CD4-positive, alpha-beta memory T cell (primary cell): Measurements from ENCODE around the gene CDAN1. TPM values are rescaled to one million over a fixed set of nuclear protein-coding genes. Genes with fewer than 3 reads are reported as not detected.
A peak's percentile ranks its signal among the peaks of the same experiment; 100 is the strongest.

Experiments
- CTCF ChIA-PET: fragments of 350-600 bp; sonication (Branson Sonifier 250); formaldehyde crosslinking; loops from one replicate; lab custom pipeline; 2021; ENCODE audit warnings: inconsistent platforms; ENCODE audit not compliant: partially characterized antibody; lab: Charles Lee
- POLR2A ChIA-PET: fragments of 350-600 bp; sonication (Branson Sonifier 250); formaldehyde crosslinking; loops from one replicate; lab custom pipeline; 2021; ENCODE audit not compliant: partially characterized antibody; lab: Charles Lee
- DNase-seq, 5 donors: peaks; one replicate each; pipeline versions ENCODE4 v3.0.0 to v3.0.0-alpha.2; 2020 to 2022; ENCODE audit warnings: mixed read lengths in 1 of 5
- H3K27ac ChIP-seq: one replicate; pipeline ENCODE4 v1.7.0; 2013; ENCODE audit warnings: low read depth, low read length
- H3K27me3 ChIP-seq: 2 replicates; pipeline ENCODE4 v1.7.0; 2013; ENCODE audit warnings: mild to moderate bottlenecking, low read length, moderate library complexity; ENCODE audit not compliant: insufficient read depth
- H3K36me3 ChIP-seq: 2 replicates; pipeline ENCODE4 v1.7.0; 2013; ENCODE audit warnings: mild to moderate bottlenecking, low read length, moderate library complexity; ENCODE audit not compliant: insufficient read depth
- H3K4me1 ChIP-seq: 2 replicates; pipeline ENCODE4 v1.7.0; 2013; ENCODE audit warnings: mild to moderate bottlenecking, low read length, moderate library complexity; ENCODE audit not compliant: insufficient read depth
- H3K4me3 ChIP-seq, 2 donors: one replicate each; pipeline ENCODE4 v1.7.0; 2013; ENCODE audit warnings: low read length in 2 of 2, mild to moderate bottlenecking in 1 of 2
- H3K9me3 ChIP-seq, 2 donors: one replicate each; pipeline ENCODE4 v1.7.0; 2013; ENCODE audit warnings: low read length in 2 of 2, control low read depth in 1 of 2; ENCODE audit not compliant: control insufficient read depth in 1 of 2
- H3K27ac Mint-ChIP-seq, 7 donors: one replicate each; pipeline ENCODE4 v1.8.0; 2020 to 2021; ENCODE audit warnings: mixed read lengths in 7 of 7, mild to moderate bottlenecking in 6 of 7, inconsistent platforms in 3 of 7, moderate library complexity in 3 of 7
- H3K27me3 Mint-ChIP-seq, 2 donors: one replicate each; pipeline ENCODE4 v1.8.0; 2020 to 2021; ENCODE audit warnings: mixed read lengths in 2 of 2
- H3K36me3 Mint-ChIP-seq, 2 donors: one replicate each; pipeline ENCODE4 v1.8.0; 2020 to 2021; ENCODE audit warnings: mixed read lengths in 2 of 2, inconsistent platforms in 1 of 2, mild to moderate bottlenecking in 1 of 2
- H3K4me1 Mint-ChIP-seq, 4 donors: one replicate each; pipeline ENCODE4 v1.8.0; 2020 to 2021; ENCODE audit warnings: mixed read lengths in 4 of 4, mild to moderate bottlenecking in 1 of 4
- H3K4me3 Mint-ChIP-seq, 8 donors: one replicate each; pipeline ENCODE4 v1.8.0; 2020 to 2021; ENCODE audit warnings: mixed read lengths in 8 of 8, mild to moderate bottlenecking in 7 of 8, moderate library complexity in 6 of 8, inconsistent platforms in 3 of 8
- H3K9me3 Mint-ChIP-seq, 8 donors: one replicate each; pipeline ENCODE4 v1.8.0; 2020 to 2021; ENCODE audit warnings: mixed read lengths in 8 of 8, mild to moderate bottlenecking in 5 of 8, inconsistent platforms in 3 of 8, moderate library complexity in 1 of 8
- intact Hi-C: fragments of 100-400 bp; cut with micrococcal nuclease; formaldehyde crosslinking; loops from one replicate; pipeline ENCODE4 v1.15.1; 2023
- polyA plus RNA-seq, 2 donors: library from polyadenylated mRNA; unstranded; fragments of 300-500 nt; fragmentation: Illumina TruSeq; gene quantifications; one replicate each; pipeline ENCODE4 v1.2.3, GENCODE V29; 2021
- total RNA-seq, 2 experiments: library from RNA; stranded (reverse); gene quantifications; one replicate each; pipeline ENCODE4 v1.2.3, GENCODE V29; 2021

Gene CDAN1, protein sequence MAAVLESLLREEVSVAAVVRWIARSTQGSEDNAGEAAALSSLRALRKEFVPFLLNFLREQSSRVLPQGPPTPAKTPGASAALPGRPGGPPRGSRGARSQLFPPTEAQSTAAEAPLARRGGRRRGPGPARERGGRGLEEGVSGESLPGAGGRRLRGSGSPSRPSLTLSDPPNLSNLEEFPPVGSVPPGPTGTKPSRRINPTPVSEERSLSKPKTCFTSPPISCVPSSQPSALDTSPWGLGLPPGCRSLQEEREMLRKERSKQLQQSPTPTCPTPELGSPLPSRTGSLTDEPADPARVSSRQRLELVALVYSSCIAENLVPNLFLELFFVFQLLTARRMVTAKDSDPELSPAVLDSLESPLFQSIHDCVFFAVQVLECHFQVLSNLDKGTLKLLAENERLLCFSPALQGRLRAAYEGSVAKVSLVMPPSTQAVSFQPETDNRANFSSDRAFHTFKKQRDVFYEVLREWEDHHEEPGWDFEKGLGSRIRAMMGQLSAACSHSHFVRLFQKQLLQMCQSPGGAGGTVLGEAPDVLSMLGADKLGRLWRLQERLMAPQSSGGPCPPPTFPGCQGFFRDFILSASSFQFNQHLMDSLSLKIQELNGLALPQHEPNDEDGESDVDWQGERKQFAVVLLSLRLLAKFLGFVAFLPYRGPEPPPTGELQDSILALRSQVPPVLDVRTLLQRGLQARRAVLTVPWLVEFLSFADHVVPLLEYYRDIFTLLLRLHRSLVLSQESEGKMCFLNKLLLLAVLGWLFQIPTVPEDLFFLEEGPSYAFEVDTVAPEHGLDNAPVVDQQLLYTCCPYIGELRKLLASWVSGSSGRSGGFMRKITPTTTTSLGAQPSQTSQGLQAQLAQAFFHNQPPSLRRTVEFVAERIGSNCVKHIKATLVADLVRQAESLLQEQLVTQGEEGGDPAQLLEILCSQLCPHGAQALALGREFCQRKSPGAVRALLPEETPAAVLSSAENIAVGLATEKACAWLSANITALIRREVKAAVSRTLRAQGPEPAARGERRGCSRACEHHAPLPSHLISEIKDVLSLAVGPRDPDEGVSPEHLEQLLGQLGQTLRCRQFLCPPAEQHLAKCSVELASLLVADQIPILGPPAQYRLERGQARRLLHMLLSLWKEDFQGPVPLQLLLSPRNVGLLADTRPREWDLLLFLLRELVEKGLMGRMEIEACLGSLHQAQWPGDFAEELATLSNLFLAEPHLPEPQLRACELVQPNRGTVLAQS
- total RNA-seq: 10 to 100 TPM; 35.1 to 36.5 TPM
- 1 to 10 TPM; 5.7 to 9.5 TPM for polyA plus RNA-seq

DNA sequence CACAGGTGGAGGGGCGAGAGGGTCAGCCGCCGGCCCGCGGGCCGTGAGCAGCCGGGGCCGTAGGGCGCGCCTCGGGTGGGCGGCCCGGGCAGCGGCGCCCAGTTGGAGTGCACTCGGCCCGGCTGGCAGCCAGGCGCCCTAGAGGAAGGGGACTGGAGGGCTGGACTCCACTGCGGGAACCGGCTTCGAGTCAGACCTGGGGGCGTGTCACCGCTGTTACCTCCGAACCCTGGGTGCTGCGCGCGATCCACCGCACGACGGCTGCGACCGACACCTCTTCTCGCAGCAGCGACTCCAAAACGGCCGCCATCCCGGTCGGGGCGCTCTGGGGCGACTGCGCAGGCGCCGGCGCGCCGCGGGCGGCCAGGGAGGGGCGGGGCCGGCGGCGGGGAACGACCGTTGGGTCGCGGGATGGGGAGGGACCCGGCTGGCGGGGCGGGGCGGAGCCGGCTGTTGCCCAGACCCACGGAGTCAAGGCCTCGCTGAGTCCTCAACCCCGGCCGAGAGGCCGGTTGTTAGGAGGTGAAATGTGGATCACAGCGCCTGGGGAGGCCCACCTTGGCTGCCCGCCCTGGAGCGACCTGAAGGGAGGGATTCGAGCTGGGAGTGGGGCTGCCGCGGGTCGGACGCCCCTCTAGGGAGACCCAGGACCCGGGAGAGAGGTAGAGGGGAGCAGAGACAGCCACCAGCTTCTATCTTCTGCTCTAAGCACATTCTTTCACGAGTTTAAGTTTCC is at the start of gene CDAN1:
CDAN1 (minus strand) TSS at position 336 of the 736 bp plus-strand sequence; CDS start at position 310, 26 bp downstream.
- H3K36me3 Mint-ChIP-seq: peaks cover 14 to 20% of the 10 kb centered on the region in 2 donors
- peak within 1 kb of the TSS; percentile 82 for H3K27ac ChIP-seq
- no peaks in the 10 kb centered on the region for H3K27me3 ChIP-seq
- peak; percentile 87 to 91 (median 89) for DNase-seq
- H3K9me3 Mint-ChIP-seq: no peaks in the 10 kb centered on the region
- H3K27me3 Mint-ChIP-seq: no peaks in the 10 kb centered on the region
- peaks cover 23% of the 10 kb centered on the region for H3K36me3 ChIP-seq
- ChIA-PET POLR2A (interaction anchor here (0.6 to 5.0 kb wide), 3 partner anchors 15 to 185 kb away, joined by 3 to 21 read pairs (median 5); partner anchors contain the start of gene TTBK2), CTCF (interaction anchor here (1.0 kb wide), 1 partner anchor 186 kb away, joined by 3 read pairs; no protein-coding TSS in a partner anchor)
- intact Hi-C loops: loop anchor here (1.0 to 10.0 kb wide), 3 partner anchors 160 to 448 kb away; partner anchors contain the start of genes CCNDBP1 and STARD9
- H3K4me1 ChIP-seq: peaks cover 21% of the 10 kb centered on the region
- no peaks in the 10 kb centered on the region for H3K9me3 ChIP-seq
- H3K4me3 ChIP-seq: peak within 1 kb of the TSS; percentile 60 to 80
- H3K27ac Mint-ChIP-seq: peak within 1 kb of the TSS; percentile 79 to 92 (median 87)
- H3K4me1 Mint-ChIP-seq: peaks cover 6 to 29% (median 10%) of the 10 kb centered on the region in 4 donors
- H3K4me3 Mint-ChIP-seq: peak within 1 kb of the TSS; percentile 82 to 87 (median 84)

DNA sequence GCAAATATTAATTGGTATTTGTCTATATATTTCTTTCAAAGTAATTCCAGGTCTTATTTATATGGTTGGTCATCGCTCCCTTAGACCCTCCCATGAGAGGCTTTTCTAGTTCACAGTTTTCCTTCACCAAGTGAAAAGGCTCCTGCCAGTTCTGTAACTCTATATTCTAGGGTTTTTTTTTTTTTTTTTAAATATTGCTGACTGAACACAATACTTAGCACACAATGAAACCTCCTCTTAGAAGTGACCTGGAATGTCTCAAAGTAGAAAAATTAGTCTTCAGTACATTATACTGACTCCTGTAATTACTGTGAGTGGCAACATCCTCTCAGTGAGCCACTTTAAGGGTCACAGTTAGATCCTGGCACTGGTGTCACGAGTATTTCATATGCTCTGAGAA is 48.6 kb upstream of the CDAN1 start:
- no peaks in the 10 kb centered on the region for H3K27me3 ChIP-seq
- CTCF ChIA-PET: no interaction called here
- H3K27ac ChIP-seq: no peak overlapping the region
- H3K27me3 Mint-ChIP-seq: no peaks in the 10 kb centered on the region
- DNase-seq: no peak
- H3K4me1 ChIP-seq: no peaks in the 10 kb centered on the region
- H3K27ac Mint-ChIP-seq: no peak overlapping the region
- H3K4me1 Mint-ChIP-seq: peaks cover 0 to 1% (median 0%) of the 10 kb centered on the region in 4 donors
- intact Hi-C loops: no loop called here
- peaks cover 20 to 27% of the 10 kb centered on the region in 2 donors for H3K36me3 Mint-ChIP-seq
- H3K36me3 ChIP-seq: peaks cover 11% of the 10 kb centered on the region
- POLR2A ChIA-PET: no interaction called here
- H3K9me3 ChIP-seq: no peaks in the 10 kb centered on the region
- no peaks in the 10 kb centered on the region for H3K9me3 Mint-ChIP-seq
- H3K4me3 ChIP-seq: no peak overlapping the region
- H3K4me3 Mint-ChIP-seq: no peak overlapping the region

- H3K27ac ChIP-seq: no peak overlapping the region
- POLR2A ChIA-PET: no interaction called here
- no peak overlapping the region for H3K27ac Mint-ChIP-seq
Measured at GRCh38 chr15:42784705-42785104, 47.8 kb upstream of the CDAN1 start.

GRCh38 chr15:42782716-42783115 is 45.8 kb upstream of the CDAN1 start:
- no peaks in the 10 kb centered on the region for H3K9me3 Mint-ChIP-seq
- H3K4me3 ChIP-seq: no peak overlapping the region
- H3K27me3 ChIP-seq: no peaks in the 10 kb centered on the region
- no peak overlapping the region for H3K27ac ChIP-seq
- H3K4me1 Mint-ChIP-seq: peaks cover 0 to 1% (median 0%) of the 10 kb centered on the region in 4 donors
- no peak for DNase-seq
- peaks cover 11% of the 10 kb centered on the region for H3K36me3 ChIP-seq
- no peaks in the 10 kb centered on the region for H3K9me3 ChIP-seq
- H3K27ac Mint-ChIP-seq: peak overlapping the region in 1 of 7 donors; percentile 31
- POLR2A ChIA-PET: no interaction called here
- peaks cover 24 to 25% of the 10 kb centered on the region in 2 donors for H3K36me3 Mint-ChIP-seq
- intact Hi-C loops: no loop called here
- no peak overlapping the region for H3K4me3 Mint-ChIP-seq
- H3K27me3 Mint-ChIP-seq: no peaks in the 10 kb centered on the region
- no peaks in the 10 kb centered on the region for H3K4me1 ChIP-seq
- CTCF ChIA-PET: interaction anchor here (1.1 kb wide), 1 partner anchor 65 kb away, joined by 3 read pairs; no protein-coding TSS in a partner anchor

More at GRCh38 chr15:42784705-42785104, 47.8 kb upstream of the CDAN1 start:
- CTCF ChIA-PET: interaction anchor here (0.7 kb wide), 1 partner anchor 985 kb away, joined by 4 read pairs; no protein-coding TSS in a partner anchor
- Histone ChIP-seq H3K27me3 (no peaks in the 10 kb centered on the region), H3K4me1 (no peaks in the 10 kb centered on the region), H3K4me3 (no peak overlapping the region), H3K36me3 (peaks cover 11% of the 10 kb centered on the region), H3K9me3 (no peaks in the 10 kb centered on the region)
- Mint-ChIP-seq H3K9me3 (no peaks in the 10 kb centered on the region), H3K36me3 (peaks cover 20 to 24% of the 10 kb centered on the region in 2 donors), H3K27me3 (no peaks in the 10 kb centered on the region), H3K4me1 (peaks cover 0 to 1% (median 0%) of the 10 kb centered on the region in 4 donors), H3K4me3 (no peak overlapping the region)
- intact Hi-C loops: no loop called here
- DNase-seq: no peak

- DNase-seq: no peak
- Mint-ChIP-seq H3K4me1 (no peaks in the 10 kb centered on the region), H3K27ac (no peak overlapping the region), H3K9me3 (peaks cover 0 to 1% (median 0%) of the 10 kb centered on the region in 8 donors), H3K36me3 (peaks cover 29 to 35% of the 10 kb centered on the region in 2 donors), H3K27me3 (no peaks in the 10 kb centered on the region), H3K4me3 (no peak overlapping the region)
- Histone ChIP-seq H3K4me1 (no peaks in the 10 kb centered on the region), H3K9me3 (no peaks in the 10 kb centered on the region), H3K36me3 (peaks cover 3% of the 10 kb centered on the region), H3K27me3 (no peaks in the 10 kb centered on the region), H3K4me3 (no peak overlapping the region), H3K27ac (no peak overlapping the region)
- POLR2A ChIA-PET: no interaction called here
- intact Hi-C loops: no loop called here
- CTCF ChIA-PET: no interaction called here
Measured at GRCh38 chr15:42775416-42775815, 38.5 kb upstream of the CDAN1 start.

GRCh38 chr15:42772901-42773300 is 36.0 kb upstream of the CDAN1 start:
- Histone ChIP-seq H3K36me3 (peaks cover 3% of the 10 kb centered on the region), H3K4me3 (no peak overlapping the region), H3K9me3 (no peaks in the 10 kb centered on the region), H3K27me3 (no peaks in the 10 kb centered on the region), H3K4me1 (no peaks in the 10 kb centered on the region), H3K27ac (no peak overlapping the region)
- no peak for DNase-seq
- peaks cover 0 to 9% (median 0%) of the 10 kb centered on the region in 4 donors for H3K4me1 Mint-ChIP-seq
- H3K27ac Mint-ChIP-seq: no peak overlapping the region
- no peak overlapping the region for H3K4me3 Mint-ChIP-seq
- H3K27me3 Mint-ChIP-seq: no peaks in the 10 kb centered on the region
- ChIA-PET POLR2A (no interaction called here), CTCF (no interaction called here)
- peaks cover 40 to 57% of the 10 kb centered on the region in 2 donors for H3K36me3 Mint-ChIP-seq
- H3K9me3 Mint-ChIP-seq: peaks cover 0 to 15% (median 2%) of the 10 kb centered on the region in 8 donors
- intact Hi-C loops: no loop called here
